SK-N-SH (cell line): ENCODE measurements around the gene THADA. TPM values are rescaled to one million over a fixed set of nuclear protein-coding genes. Genes with fewer than 3 reads are reported as not detected.

Source experiments
- CTCF ChIA-PET: fragments of 300-600, 350-600 bp; formaldehyde crosslinking; extraction: SDS; loops from one replicate; lab custom pipeline; 2021; lab: Yijun Ruan, JAX
- POLR2A ChIA-PET: fragments of 350-600 bp; sonication (Branson Sonifier 250); formaldehyde crosslinking; extraction: SDS; loops from one replicate; lab custom pipeline; 2020; ENCODE audit warnings: antibody characterized with exemption, inconsistent platforms; lab: Yijun Ruan, JAX
- DNase-seq: peaks from one replicate; pipeline ENCODE4 v3.0.0; 2012
- H2AFZ ChIP-seq: fragments of 200-600 bp; sonication (generic); 2 replicates; pipeline ENCODE4 v1.8.1; 2016; ENCODE audit warnings: antibody characterized with exemption, mild to moderate bottlenecking, low read depth
- H3F3A ChIP-seq: fragments of 200-600 bp; sonication (generic); replicated peaks from 2 replicates; pipeline ENCODE3; 2016; ENCODE audit warnings: antibody characterized with exemption, mild to moderate bottlenecking; ENCODE audit not compliant: insufficient read depth
- H3K27ac ChIP-seq, 2 experiments: fragments of 200-500 bp in 1 of 2; fragments of 200-600 bp in 1 of 2; sonication (Bioruptor generic) in 1 of 2; sonication (generic), shearing (Covaris generic) in 1 of 2; 2 replicates each; pipeline versions ENCODE4 v1.5.1 to v1.6.1; 2014 to 2016; ENCODE audit warnings: low read depth in 2 of 2, inconsistent platforms in 1 of 2, low read length in 1 of 2, mild to moderate bottlenecking in 1 of 2, mixed read lengths in 1 of 2
- H3K27me3 ChIP-seq: fragments of 200-600 bp; sonication (generic), shearing (Covaris generic); 2 replicates; pipeline ENCODE4 v1.6.1; 2016; ENCODE audit warnings: mixed run types; ENCODE audit not compliant: insufficient read depth
- H3K36me3 ChIP-seq, 2 experiments: fragments of 200-500 bp in 1 of 2; fragments of 200-600 bp in 1 of 2; sonication (Bioruptor generic) in 1 of 2; sonication (generic) in 1 of 2; replicated peaks in 1 of 2; 2 replicates each; pipeline versions ENCODE3 to v1.5.1; 2014 to 2016; ENCODE audit warnings: low read length in 1 of 2, mild to moderate bottlenecking in 1 of 2; ENCODE audit not compliant: insufficient read depth in 2 of 2, control insufficient read depth in 1 of 2
- H3K4me1 ChIP-seq, 2 experiments: fragments of 200-500 bp in 1 of 2; fragments of 200-600 bp in 1 of 2; sonication (Bioruptor generic) in 1 of 2; sonication (generic), shearing (Covaris generic) in 1 of 2; 2 replicates each; pipeline versions ENCODE4 v1.5.1 to v1.6.1; 2014 to 2016; ENCODE audit warnings: low read depth in 1 of 2, low read length in 1 of 2, mixed run types in 1 of 2; ENCODE audit not compliant: insufficient read depth in 2 of 2, control insufficient read depth in 1 of 2
- H3K4me2 ChIP-seq: fragments of 200-600 bp; sonication (generic), shearing (Covaris generic); 2 replicates; pipeline ENCODE4 v1.6.1; 2017; ENCODE audit warnings: mixed run types
- H3K4me3 ChIP-seq, 2 experiments: fragments of 200-500 bp in 1 of 2; fragments of 200-600 bp in 1 of 2; sonication (Bioruptor generic) in 1 of 2; sonication (generic), shearing (Covaris generic) in 1 of 2; 2 replicates each; pipeline versions ENCODE4 v1.5.1 to v1.8.1; 2014 to 2016; ENCODE audit warnings: low read depth in 2 of 2, inconsistent platforms in 1 of 2, low read length in 1 of 2, mild to moderate bottlenecking in 1 of 2, mixed read lengths in 1 of 2, moderate library complexity in 1 of 2
- H3K79me2 ChIP-seq: fragments of 200-600 bp; sonication (generic); 2 replicates; pipeline ENCODE4 v1.8.1; 2017; ENCODE audit warnings: mild to moderate bottlenecking; ENCODE audit not compliant: insufficient read depth
- H3K9ac ChIP-seq: fragments of 200-600 bp; sonication (generic); 2 replicates; pipeline ENCODE4 v1.6.1; 2017; ENCODE audit warnings: mixed run types
- H3K9me2 ChIP-seq: fragments of 200-600 bp; sonication (generic); 2 replicates; pipeline ENCODE4 v1.6.1; 2017; ENCODE audit warnings: mixed run types
- H3K9me3 ChIP-seq: fragments of 200-600 bp; sonication (generic); 2 replicates; pipeline ENCODE4 v1.6.1; 2017; ENCODE audit warnings: mixed run types, mild to moderate bottlenecking, moderate library complexity
- H4K20me1 ChIP-seq: fragments of 200-600 bp; sonication (generic); 2 replicates; pipeline ENCODE4 v1.6.1; 2017; ENCODE audit warnings: mild to moderate bottlenecking, mixed run types; ENCODE audit not compliant: insufficient read depth
- CHD2 ChIP-seq: fragments of 150-350 bp; IDR thresholded peaks from 2 replicates; pipeline ENCODE4 v1.6.1; 2018; ENCODE audit warnings: low read length; ENCODE audit not compliant: partially characterized antibody
- ELF1 ChIP-seq: IDR thresholded peaks from 2 replicates; pipeline ENCODE4 v1.4.0; 2012
- EP300 ChIP-seq, 2 experiments: IDR thresholded peaks; 2 replicates each; pipeline versions ENCODE4 v1.4.0 to v1.6.1; 2012; ENCODE audit warnings: borderline replicate concordance in 1 of 2, low read depth in 1 of 2, low read length in 1 of 2
- EZH2phosphoT487 ChIP-seq: fragments of 200-600 bp; sonication (generic); IDR thresholded peaks from 2 replicates; pipeline ENCODE4 v1.6.1; 2017; ENCODE audit warnings: low read depth, mixed run types, mild to moderate bottlenecking, antibody characterized with exemption, moderate library complexity, borderline replicate concordance
- FOSL2 ChIP-seq: IDR thresholded peaks from 2 replicates; pipeline ENCODE4 v1.4.0; 2012; ENCODE audit warnings: low read depth, mild to moderate bottlenecking, moderate library complexity, borderline replicate concordance
- FOXM1 ChIP-seq: IDR thresholded peaks from 2 replicates; pipeline ENCODE4 v1.4.0; 2012; ENCODE audit warnings: low read depth, mild to moderate bottlenecking
- GABPA ChIP-seq: IDR thresholded peaks from 2 replicates; pipeline ENCODE4 v1.4.0; 2012; ENCODE audit warnings: low read depth, mild to moderate bottlenecking
- GATA2 ChIP-seq: sonication (generic); formaldehyde crosslinking; IDR thresholded peaks from 2 replicates; pipeline ENCODE4 v1.5.0; 2020; ENCODE audit warnings: mild to moderate bottlenecking, missing genetic modification reagents
- JUND ChIP-seq: IDR thresholded peaks from 2 replicates; pipeline ENCODE4 v1.4.0; 2012
- MEF2A ChIP-seq: IDR thresholded peaks from 2 replicates; pipeline ENCODE4 v1.4.0; 2012; ENCODE audit warnings: low read depth, borderline replicate concordance
- MXI1 ChIP-seq: IDR thresholded peaks from 2 replicates; pipeline ENCODE4 v1.6.1; 2012; ENCODE audit warnings: mild to moderate bottlenecking, low read depth, low read length, improper control_type of control experiment
- POLR2AphosphoS5 ChIP-seq: IDR thresholded peaks from 2 replicates; pipeline ENCODE4 v1.6.1; 2012; ENCODE audit warnings: low read depth, low read length
- RAD21 ChIP-seq: IDR thresholded peaks from 2 replicates; pipeline ENCODE4 v1.6.1; 2012; ENCODE audit warnings: mild to moderate bottlenecking, low read length
- RFX5 ChIP-seq: IDR thresholded peaks from 2 replicates; pipeline ENCODE4 v1.6.1; 2012; ENCODE audit warnings: mild to moderate bottlenecking, improper control_type of control experiment, low read length
- SIN3A ChIP-seq: IDR thresholded peaks from 2 replicates; pipeline ENCODE4 v1.6.1; 2012; ENCODE audit warnings: low read depth, mild to moderate bottlenecking, low read length, moderate library complexity, borderline replicate concordance
- SMC3 ChIP-seq: IDR thresholded peaks from 2 replicates; pipeline ENCODE4 v1.6.1; 2012; ENCODE audit warnings: low read depth, low read length, improper control_type of control experiment
- TAF1 ChIP-seq: IDR thresholded peaks from 2 replicates; pipeline ENCODE4 v1.6.1; 2012; ENCODE audit warnings: low read depth, mild to moderate bottlenecking, low read length, moderate library complexity, borderline replicate concordance
- WGBS: methylation state at CpG from one replicate; pipeline ENCODE4 v1.1.6; 2017; ENCODE audit warnings: low lambda C conversion rate; 5-methylcytosine and 5-hydroxymethylcytosine counted together
- polyA plus RNA-seq, 3 experiments: library from polyadenylated mRNA; depleted of rRNA; stranded (reverse); fragments of >200 nt; gene quantifications; 2 replicates each; pipeline ENCODE4 v1.2.3, GENCODE V29; 2012
- TF ChIP-seq, protein P1 (sequence below): IDR thresholded peaks from 2 replicates; pipeline ENCODE4 v1.6.1; 2012; ENCODE audit warnings: mild to moderate bottlenecking, low read depth, low read length, moderate library complexity
- TF ChIP-seq, protein P2 (sequence below): IDR thresholded peaks from 2 replicates; pipeline ENCODE4 v1.4.0; 2012; ENCODE audit warnings: low read depth, borderline replicate concordance
- TF ChIP-seq, protein P3 (sequence below): fragments of 150-350 bp; IDR thresholded peaks from 2 replicates; pipeline ENCODE4 v1.6.1; 2016; ENCODE audit warnings: mild to moderate bottlenecking, low read depth, low read length
- TF ChIP-seq, protein P4 (sequence below): IDR thresholded peaks from 2 replicates; pipeline ENCODE4 v1.4.0; 2012; ENCODE audit warnings: low read depth

THADA gene
- polyA plus RNA-seq, 1 of the 3 experiments (the other 2 are of a cell fraction): 25.6 TPM

DNA sequence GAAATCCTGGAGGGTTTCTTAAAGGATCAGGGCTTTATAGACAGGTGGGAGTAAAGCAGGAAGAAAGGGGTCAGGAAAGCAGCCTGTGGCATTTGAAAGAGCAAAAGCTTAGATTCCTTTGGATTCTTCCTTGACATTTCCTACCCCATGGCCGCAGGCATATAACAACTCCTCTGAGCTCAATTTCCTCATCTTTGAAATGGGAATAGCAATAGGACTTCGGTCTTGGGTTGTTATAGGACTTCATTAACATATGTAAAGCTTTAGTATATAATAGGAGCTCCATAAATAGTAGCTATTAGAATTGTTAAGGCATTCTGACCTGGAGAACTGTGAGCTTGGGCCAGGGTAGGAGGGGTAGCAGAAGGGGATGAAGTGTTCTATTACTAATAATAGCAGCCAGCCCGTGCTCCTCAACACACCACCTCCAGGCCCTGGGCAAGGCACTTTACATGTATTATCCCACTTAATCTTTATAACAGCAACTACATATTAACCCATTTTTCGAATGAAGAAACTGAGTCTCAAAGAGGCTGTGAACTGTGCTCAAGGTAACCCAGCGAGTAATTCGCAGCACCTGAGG lies 380.1 kb downstream of the THADA start:
- no peak overlapping the region for H3K4me2 ChIP-seq
- no peaks in the 10 kb centered on the region for H3K36me3 ChIP-seq
- no peak overlapping the region for H3K9ac ChIP-seq
- WGBS: 96% methylated on average over 6 of the region's 6 CpGs
- POLR2A ChIA-PET: no interaction called here
- DNase-seq: no peak
- no peak overlapping the region for H3K4me3 ChIP-seq
- H3K79me2 ChIP-seq: peaks cover 7% of the 10 kb centered on the region; the same call in 1 of the 2 replicates
- no peaks in the 10 kb centered on the region for H4K20me1 ChIP-seq
- H3K27me3 ChIP-seq: no peaks in the 10 kb centered on the region
- H3F3A ChIP-seq: peaks cover 11% of the 10 kb centered on the region
- H3K9me3 ChIP-seq: no peaks in the 10 kb centered on the region
- no peak for TF ChIP-seq FOXM1
- no peak for TF ChIP-seq EP300 (IDR thresholded peaks at IDR 0.05; ENCODE audit: borderline replicate concordance in 1 of 2, low read depth in 1 of 2, low read length in 1 of 2)
- no peak for TF ChIP-seq TAF1
- no peak for TF ChIP-seq ELF1
- TF ChIP-seq EZH2phosphoT487: no peak
- H3K27ac ChIP-seq: no peak overlapping the region
- H2AFZ ChIP-seq: no peak overlapping the region
- CTCF ChIA-PET: interaction anchor here (0.9 to 16.3 kb wide), 5 partner anchors 9 to 269 kb away, joined by 3 to 299 read pairs (median 5); no protein-coding TSS in a partner anchor
- H3K9me2 ChIP-seq: no peaks in the 10 kb centered on the region
- peaks cover 27 to 33% of the 10 kb centered on the region in 2 experiments; a peak in 3 of 4 replicates for H3K4me1 ChIP-seq

DNA sequence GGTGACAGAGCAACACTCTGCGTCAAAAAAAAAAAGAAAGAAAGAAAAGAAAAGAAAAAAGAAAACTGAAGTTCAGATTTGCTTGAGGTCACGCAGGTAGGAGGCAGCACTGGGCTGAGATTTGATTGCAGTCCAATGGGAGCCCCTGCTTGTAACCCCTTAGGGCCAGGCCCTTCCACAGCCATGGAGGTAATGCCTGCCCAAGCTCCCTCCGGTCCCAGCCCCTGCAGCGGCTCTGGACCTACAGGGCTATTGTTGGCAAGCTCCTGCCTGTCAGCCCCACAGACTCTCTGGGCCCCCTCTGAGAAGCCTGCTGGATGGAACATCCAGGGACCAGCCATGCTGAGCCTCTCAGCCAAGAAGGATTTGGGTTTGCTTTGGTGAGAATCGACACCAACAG lies 381.6 kb downstream of the THADA start:
- no peaks in the 10 kb centered on the region for H3K36me3 ChIP-seq
- WGBS: 92% methylated on average over 5 of the region's 5 CpGs
- H3K9me3 ChIP-seq: no peaks in the 10 kb centered on the region
- H3K27me3 ChIP-seq: no peaks in the 10 kb centered on the region
- H3K27ac ChIP-seq: no peak overlapping the region
- no peak overlapping the region for H3K9ac ChIP-seq
- H4K20me1 ChIP-seq: no peaks in the 10 kb centered on the region
- peaks cover 17 to 18% of the 10 kb centered on the region in 2 experiments; a peak in 3 of 4 replicates for H3K4me1 ChIP-seq
- no peak overlapping the region for H3K4me3 ChIP-seq
- H2AFZ ChIP-seq: no peak overlapping the region
- H3K9me2 ChIP-seq: no peaks in the 10 kb centered on the region
- ChIA-PET CTCF (interaction anchor here (16.3 kb wide), 1 partner anchor 240 kb away, joined by 299 read pairs; no protein-coding TSS in a partner anchor), POLR2A (no interaction called here)
- H3K4me2 ChIP-seq: no peak overlapping the region
- no peaks in the 10 kb centered on the region for H3K79me2 ChIP-seq
- no peaks in the 10 kb centered on the region for H3F3A ChIP-seq
- DNase-seq: no peak
- TF ChIP-seq SMC3: no peak
- TF ChIP-seq, protein P1, sequence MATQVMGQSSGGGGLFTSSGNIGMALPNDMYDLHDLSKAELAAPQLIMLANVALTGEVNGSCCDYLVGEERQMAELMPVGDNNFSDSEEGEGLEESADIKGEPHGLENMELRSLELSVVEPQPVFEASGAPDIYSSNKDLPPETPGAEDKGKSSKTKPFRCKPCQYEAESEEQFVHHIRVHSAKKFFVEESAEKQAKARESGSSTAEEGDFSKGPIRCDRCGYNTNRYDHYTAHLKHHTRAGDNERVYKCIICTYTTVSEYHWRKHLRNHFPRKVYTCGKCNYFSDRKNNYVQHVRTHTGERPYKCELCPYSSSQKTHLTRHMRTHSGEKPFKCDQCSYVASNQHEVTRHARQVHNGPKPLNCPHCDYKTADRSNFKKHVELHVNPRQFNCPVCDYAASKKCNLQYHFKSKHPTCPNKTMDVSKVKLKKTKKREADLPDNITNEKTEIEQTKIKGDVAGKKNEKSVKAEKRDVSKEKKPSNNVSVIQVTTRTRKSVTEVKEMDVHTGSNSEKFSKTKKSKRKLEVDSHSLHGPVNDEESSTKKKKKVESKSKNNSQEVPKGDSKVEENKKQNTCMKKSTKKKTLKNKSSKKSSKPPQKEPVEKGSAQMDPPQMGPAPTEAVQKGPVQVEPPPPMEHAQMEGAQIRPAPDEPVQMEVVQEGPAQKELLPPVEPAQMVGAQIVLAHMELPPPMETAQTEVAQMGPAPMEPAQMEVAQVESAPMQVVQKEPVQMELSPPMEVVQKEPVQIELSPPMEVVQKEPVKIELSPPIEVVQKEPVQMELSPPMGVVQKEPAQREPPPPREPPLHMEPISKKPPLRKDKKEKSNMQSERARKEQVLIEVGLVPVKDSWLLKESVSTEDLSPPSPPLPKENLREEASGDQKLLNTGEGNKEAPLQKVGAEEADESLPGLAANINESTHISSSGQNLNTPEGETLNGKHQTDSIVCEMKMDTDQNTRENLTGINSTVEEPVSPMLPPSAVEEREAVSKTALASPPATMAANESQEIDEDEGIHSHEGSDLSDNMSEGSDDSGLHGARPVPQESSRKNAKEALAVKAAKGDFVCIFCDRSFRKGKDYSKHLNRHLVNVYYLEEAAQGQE: no peak
- TF ChIP-seq, protein P2, sequence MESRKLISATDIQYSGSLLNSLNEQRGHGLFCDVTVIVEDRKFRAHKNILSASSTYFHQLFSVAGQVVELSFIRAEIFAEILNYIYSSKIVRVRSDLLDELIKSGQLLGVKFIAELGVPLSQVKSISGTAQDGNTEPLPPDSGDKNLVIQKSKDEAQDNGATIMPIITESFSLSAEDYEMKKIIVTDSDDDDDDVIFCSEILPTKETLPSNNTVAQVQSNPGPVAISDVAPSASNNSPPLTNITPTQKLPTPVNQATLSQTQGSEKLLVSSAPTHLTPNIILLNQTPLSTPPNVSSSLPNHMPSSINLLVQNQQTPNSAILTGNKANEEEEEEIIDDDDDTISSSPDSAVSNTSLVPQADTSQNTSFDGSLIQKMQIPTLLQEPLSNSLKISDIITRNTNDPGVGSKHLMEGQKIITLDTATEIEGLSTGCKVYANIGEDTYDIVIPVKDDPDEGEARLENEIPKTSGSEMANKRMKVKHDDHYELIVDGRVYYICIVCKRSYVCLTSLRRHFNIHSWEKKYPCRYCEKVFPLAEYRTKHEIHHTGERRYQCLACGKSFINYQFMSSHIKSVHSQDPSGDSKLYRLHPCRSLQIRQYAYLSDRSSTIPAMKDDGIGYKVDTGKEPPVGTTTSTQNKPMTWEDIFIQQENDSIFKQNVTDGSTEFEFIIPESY: no peak
- TF ChIP-seq MEF2A: no peak
- no peak for TF ChIP-seq JUND
- no peak for TF ChIP-seq MXI1
- TF ChIP-seq SIN3A: no peak
- no peak for TF ChIP-seq CHD2
- TF ChIP-seq GABPA: no peak
- no peak for TF ChIP-seq ELF1
- no peak for TF ChIP-seq RFX5
- no peak for TF ChIP-seq RAD21
- no peak for TF ChIP-seq POLR2AphosphoS5
- TF ChIP-seq, protein P3, sequence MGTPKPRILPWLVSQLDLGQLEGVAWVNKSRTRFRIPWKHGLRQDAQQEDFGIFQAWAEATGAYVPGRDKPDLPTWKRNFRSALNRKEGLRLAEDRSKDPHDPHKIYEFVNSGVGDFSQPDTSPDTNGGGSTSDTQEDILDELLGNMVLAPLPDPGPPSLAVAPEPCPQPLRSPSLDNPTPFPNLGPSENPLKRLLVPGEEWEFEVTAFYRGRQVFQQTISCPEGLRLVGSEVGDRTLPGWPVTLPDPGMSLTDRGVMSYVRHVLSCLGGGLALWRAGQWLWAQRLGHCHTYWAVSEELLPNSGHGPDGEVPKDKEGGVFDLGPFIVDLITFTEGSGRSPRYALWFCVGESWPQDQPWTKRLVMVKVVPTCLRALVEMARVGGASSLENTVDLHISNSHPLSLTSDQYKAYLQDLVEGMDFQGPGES: no peak
- TF ChIP-seq GATA2 (CRISPR knock-in tag): no peak
- no peak for TF ChIP-seq FOSL2
- TF ChIP-seq, protein P4, sequence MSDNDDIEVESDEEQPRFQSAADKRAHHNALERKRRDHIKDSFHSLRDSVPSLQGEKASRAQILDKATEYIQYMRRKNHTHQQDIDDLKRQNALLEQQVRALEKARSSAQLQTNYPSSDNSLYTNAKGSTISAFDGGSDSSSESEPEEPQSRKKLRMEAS: no peak
